CD14-positive monocyte (primary cell): ENCODE measurements around the gene CWC27. TPM values are rescaled to one million over a fixed set of nuclear protein-coding genes. Genes with fewer than 3 reads are reported as not detected.

Experiments used
- DNase-seq, 3 donors: peaks; one replicate each; pipeline ENCODE4 v3.0.0-alpha.2; 2011 to 2022
- H2AFZ ChIP-seq: 2 replicates; pipeline ENCODE4 v1.6.0; 2012; ENCODE audit warnings: mild to moderate bottlenecking, low read depth, low read length, inconsistent platforms; ENCODE audit not compliant: insufficient read depth, poor library complexity, severe bottlenecking
- H3K27ac ChIP-seq, 2 donors: 1 replicate in 1 of 2; 2 replicates in 1 of 2; pipeline ENCODE4 v1.5.1; 2012 to 2013; ENCODE audit warnings: low read length in 2 of 2, control low read depth in 1 of 2, inconsistent platforms in 1 of 2, low read depth in 1 of 2, mild to moderate bottlenecking in 1 of 2
- H3K27me3 ChIP-seq, 2 donors: one replicate each; pipeline versions ENCODE4 v1.6.0 to v1.6.1; 2011 to 2013; ENCODE audit warnings: low read length in 2 of 2; ENCODE audit not compliant: control insufficient read depth in 2 of 2, insufficient read depth in 2 of 2
- H3K36me3 ChIP-seq, 2 donors: replicated peaks in 1 of 2; 1 replicate in 1 of 2; 2 replicates in 1 of 2; pipeline versions ENCODE4 v1.5.1 to v1.6.1; 2012 to 2013; ENCODE audit warnings: low read length in 2 of 2, control low read depth in 1 of 2, inconsistent platforms in 1 of 2, mild to moderate bottlenecking in 1 of 2; ENCODE audit not compliant: insufficient read depth in 2 of 2, control insufficient read depth in 1 of 2
- H3K4me1 ChIP-seq, 2 donors: 1 replicate in 1 of 2; 2 replicates in 1 of 2; pipeline versions ENCODE4 v1.5.1 to v1.6.1; 2012 to 2013; ENCODE audit warnings: low read length in 2 of 2, control low read depth in 1 of 2, inconsistent platforms in 1 of 2, mild to moderate bottlenecking in 1 of 2, moderate library complexity in 1 of 2; ENCODE audit not compliant: insufficient read depth in 2 of 2, control insufficient read depth in 1 of 2
- H3K4me2 ChIP-seq: replicated peaks from 2 replicates; pipeline ENCODE3; 2012; ENCODE audit warnings: low read length, moderate library complexity, mild to moderate bottlenecking; ENCODE audit not compliant: poor library complexity, severe bottlenecking; ENCODE audit errors: extremely low read depth
- H3K4me3 ChIP-seq, 3 experiments: fragments of 200-600 bp in 1 of 3; sonication (generic) in 1 of 3; replicated peaks in 1 of 3; 1 replicate in 2 of 3; 2 replicates in 1 of 3; pipeline ENCODE4 v1.5.1; 2011 to 2013; ENCODE audit warnings: low read length in 3 of 3, mild to moderate bottlenecking in 3 of 3, control low read depth in 2 of 3, low read depth in 2 of 3, inconsistent platforms in 1 of 3, moderate library complexity in 1 of 3
- H3K79me2 ChIP-seq: 2 replicates; pipeline ENCODE4 v1.6.0; 2012; ENCODE audit warnings: mild to moderate bottlenecking, control low read depth, inconsistent platforms, low read length, moderate library complexity; ENCODE audit not compliant: insufficient read depth
- H3K9ac ChIP-seq: 2 replicates; pipeline ENCODE4 v1.6.0; 2017; ENCODE audit warnings: low read length, mild to moderate bottlenecking; ENCODE audit not compliant: insufficient read depth, poor library complexity, severe bottlenecking
- H3K9me3 ChIP-seq, 2 donors: replicated peaks in 1 of 2; 1 replicate in 1 of 2; 2 replicates in 1 of 2; pipeline versions ENCODE4 v1.5.1 to v1.6.1; 2012 to 2013; ENCODE audit warnings: low read length in 2 of 2, control low read depth in 1 of 2; ENCODE audit not compliant: control insufficient read depth in 1 of 2, insufficient read depth in 1 of 2
- H4K20me1 ChIP-seq: 2 replicates; pipeline ENCODE4 v1.6.0; 2012; ENCODE audit warnings: mild to moderate bottlenecking, low read length, control low read depth, moderate library complexity; ENCODE audit not compliant: insufficient read depth
- H3K27ac Mint-ChIP-seq, 7 donors: one replicate each; pipeline ENCODE4 v1.8.0; 2020; ENCODE audit warnings: mild to moderate bottlenecking in 7 of 7, mixed read lengths in 7 of 7, moderate library complexity in 6 of 7, inconsistent platforms in 2 of 7
- H3K27me3 Mint-ChIP-seq, 3 donors: one replicate each; pipeline ENCODE4 v1.8.0; 2021 to 2022; ENCODE audit warnings: low read depth in 3 of 3, mild to moderate bottlenecking in 3 of 3, mixed read lengths in 3 of 3, moderate library complexity in 3 of 3, inconsistent platforms in 1 of 3
- H3K36me3 Mint-ChIP-seq, 2 donors: one replicate each; pipeline ENCODE4 v1.8.0; 2020; ENCODE audit warnings: mixed read lengths in 2 of 2, inconsistent platforms in 1 of 2, mild to moderate bottlenecking in 1 of 2
- H3K4me1 Mint-ChIP-seq: one replicate; pipeline ENCODE4 v1.8.0; 2020; ENCODE audit warnings: mild to moderate bottlenecking, mixed read lengths
- H3K4me3 Mint-ChIP-seq, 2 donors: one replicate each; pipeline ENCODE4 v1.8.0; 2020; ENCODE audit warnings: mild to moderate bottlenecking in 2 of 2, mixed read lengths in 2 of 2, moderate library complexity in 1 of 2
- H3K9me3 Mint-ChIP-seq, 7 donors: one replicate each; pipeline ENCODE4 v1.8.0; 2020 to 2022; ENCODE audit warnings: mixed read lengths in 7 of 7, mild to moderate bottlenecking in 6 of 7, moderate library complexity in 6 of 7, inconsistent platforms in 2 of 7
- CTCF ChIP-seq: fragments of 200-600 bp; IDR thresholded peaks from one replicate; pipeline ENCODE4 v1.8.0; 2022; ENCODE audit warnings: antibody characterized with exemption, mild to moderate bottlenecking
- WGBS: methylation state at CpG from one replicate; pipeline ENCODE4 v1.1.5; 2013; ENCODE audit warnings: missing lambda C conversion rate; ENCODE audit not compliant: insufficient coverage; 5-methylcytosine and 5-hydroxymethylcytosine counted together
- intact Hi-C, 2 donors: fragments of 100-400 bp; cut with micrococcal nuclease; formaldehyde crosslinking; loops; one replicate each; pipeline versions ENCODE4 v1.15.0 to v1.15.1; 2023
- polyA plus RNA-seq, 3 donors: library from polyadenylated mRNA; depleted of rRNA in 1 of 3; unstranded in 2 of 3; stranded (reverse) in 1 of 3; fragments of 300-500 nt in 2 of 3; fragments of >200 nt in 1 of 3; fragmentation: Illumina TruSeq in 2 of 3; gene quantifications; 1 replicate in 2 of 3; 2 replicates in 1 of 3; pipeline ENCODE4 v1.2.3, GENCODE V29; 2012 to 2021

CWC27 gene
- polyA plus RNA-seq, 3 donors: 6.6 to 18.9 (median 14.5) TPM

GRCh38 chr5:65013166-65013565 lies 244.4 kb downstream of the CWC27 start:
- TF ChIP-seq CTCF: no peak
- no peaks in the 10 kb centered on the region for H3K79me2 ChIP-seq
- H4K20me1 ChIP-seq: no peaks in the 10 kb centered on the region
- no peak overlapping the region for H3K4me2 ChIP-seq
- H3K27ac Mint-ChIP-seq: no peak overlapping the region
- no peaks in the 10 kb centered on the region for H3K27me3 Mint-ChIP-seq
- no peak overlapping the region for H3K4me3 ChIP-seq
- H2AFZ ChIP-seq: no peak overlapping the region
- H3K9ac ChIP-seq: no peak overlapping the region
- no peak overlapping the region for H3K4me3 Mint-ChIP-seq
- H3K36me3 Mint-ChIP-seq: peaks cover 0 to 2% of the 10 kb centered on the region in 2 donors
- no peaks in the 10 kb centered on the region for H3K27me3 ChIP-seq
- no CpG with 5 or more reads among the region's 1 CpG for WGBS
- H3K36me3 ChIP-seq: no peaks in the 10 kb centered on the region
- H3K4me1 Mint-ChIP-seq: no peaks in the 10 kb centered on the region
- intact Hi-C loops: no loop called here
- peaks cover 0 to 2% (median 0%) of the 10 kb centered on the region in 7 donors for H3K9me3 Mint-ChIP-seq
- no peaks in the 10 kb centered on the region for H3K9me3 ChIP-seq
- no peaks in the 10 kb centered on the region for H3K4me1 ChIP-seq
- DNase-seq: no peak
- H3K27ac ChIP-seq: no peak overlapping the region

GRCh38 chr5:65014769-65015168 lies 246.0 kb downstream of the CWC27 start:
- TF ChIP-seq CTCF: no peak
- no peaks in the 10 kb centered on the region for H3K4me1 Mint-ChIP-seq
- Histone ChIP-seq H3K4me3 (no peak overlapping the region), H2AFZ (no peak overlapping the region), H3K27ac (no peak overlapping the region), H3K27me3 (no peaks in the 10 kb centered on the region), H3K36me3 (no peaks in the 10 kb centered on the region), H3K4me1 (no peaks in the 10 kb centered on the region), H3K9me3 (no peaks in the 10 kb centered on the region), H3K9ac (no peak overlapping the region), H3K79me2 (no peaks in the 10 kb centered on the region), H4K20me1 (no peaks in the 10 kb centered on the region), H3K4me2 (no peak overlapping the region)
- H3K27ac Mint-ChIP-seq: no peak overlapping the region
- H3K9me3 Mint-ChIP-seq: peaks cover 0 to 2% (median 0%) of the 10 kb centered on the region in 7 donors
- H3K27me3 Mint-ChIP-seq: no peaks in the 10 kb centered on the region
- intact Hi-C loops: no loop called here
- peaks cover 0 to 6% of the 10 kb centered on the region in 2 donors for H3K36me3 Mint-ChIP-seq
- H3K4me3 Mint-ChIP-seq: no peak overlapping the region
- WGBS: no CpG with 5 or more reads among the region's 2 CpGs
- no peak for DNase-seq
